ENCODE results near the gene OR1I1.

Gene OR1I1

DNA sequence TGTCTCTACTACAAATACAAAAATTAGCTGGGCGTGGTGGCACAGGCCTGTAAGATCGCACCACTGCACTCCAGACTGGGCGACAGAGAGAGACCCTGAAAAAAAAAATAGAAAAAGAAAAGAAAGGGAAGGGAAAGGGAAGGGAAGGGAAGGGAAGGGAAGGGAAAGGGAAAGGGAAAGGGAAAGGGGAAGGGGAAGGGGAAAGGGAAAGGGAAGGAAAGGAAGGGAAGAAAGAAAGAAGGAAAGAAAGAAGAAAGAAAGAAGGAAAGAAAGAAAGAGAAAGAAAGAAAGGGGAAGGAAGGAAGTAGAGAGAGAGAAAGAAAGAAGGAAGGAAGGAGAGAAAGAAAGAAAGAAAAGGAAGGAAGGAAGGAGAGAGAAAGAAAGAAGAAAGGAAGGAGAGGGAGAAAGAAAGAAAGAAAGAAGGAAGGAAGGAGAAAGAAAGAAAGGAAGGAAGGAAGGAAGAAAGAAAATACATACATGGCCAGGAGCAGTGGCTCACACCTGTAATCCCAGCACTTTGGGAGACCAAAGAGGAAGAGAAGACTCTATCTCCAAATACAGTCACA, 17.1 kb downstream of the OR1I1 start:
- no peak for DNase-seq

DNA sequence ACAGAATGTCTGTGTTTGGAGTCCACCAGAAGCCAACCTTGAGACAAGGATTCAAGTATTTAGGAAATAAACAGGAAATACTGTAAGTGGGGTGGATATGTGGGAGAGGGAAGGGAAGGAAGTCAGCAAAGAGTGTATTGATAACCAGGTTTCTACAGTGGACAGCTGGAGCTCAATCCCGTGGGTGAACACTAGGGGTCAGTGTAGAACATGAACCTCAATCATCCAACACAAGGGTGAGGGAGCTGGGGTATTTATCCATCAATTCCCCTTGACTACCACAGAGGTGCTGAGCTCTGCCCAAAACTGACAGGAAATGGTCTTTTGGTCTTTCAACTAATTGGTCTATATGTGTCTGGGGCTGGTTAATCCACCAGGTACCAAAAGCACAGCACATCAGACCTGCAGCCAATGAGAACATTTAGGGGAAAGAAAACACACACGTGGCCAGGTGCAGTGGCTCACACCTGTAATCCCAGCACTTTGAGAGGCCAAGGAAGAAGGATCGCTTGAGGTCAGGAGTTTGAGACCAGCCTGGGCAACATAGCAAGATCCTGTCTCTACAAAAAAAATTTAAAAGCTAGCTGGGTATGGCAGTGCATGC, 19.6 kb downstream of the OR1I1 start:
- DNase-seq = peak; percentile 58

DNA sequence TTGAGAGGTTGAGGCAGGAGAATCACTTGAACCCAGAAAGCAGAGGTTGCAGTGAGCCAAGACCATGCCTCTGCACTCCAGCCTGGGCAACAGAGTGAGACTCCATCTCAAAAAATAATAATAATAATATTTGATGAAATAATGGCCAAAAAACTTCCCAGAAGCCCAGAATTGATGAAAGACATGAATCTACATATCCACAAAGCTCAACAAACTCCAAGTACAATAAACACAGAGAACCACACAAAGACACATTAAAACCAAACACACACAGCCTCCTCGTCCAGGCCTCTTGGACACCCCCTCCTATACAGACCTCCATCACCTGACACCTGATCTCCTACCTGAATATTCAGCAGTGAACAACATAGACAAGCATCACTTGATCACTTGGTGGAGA, 22.0 kb downstream of the OR1I1 start:
- DNase-seq = no peak

DNA sequence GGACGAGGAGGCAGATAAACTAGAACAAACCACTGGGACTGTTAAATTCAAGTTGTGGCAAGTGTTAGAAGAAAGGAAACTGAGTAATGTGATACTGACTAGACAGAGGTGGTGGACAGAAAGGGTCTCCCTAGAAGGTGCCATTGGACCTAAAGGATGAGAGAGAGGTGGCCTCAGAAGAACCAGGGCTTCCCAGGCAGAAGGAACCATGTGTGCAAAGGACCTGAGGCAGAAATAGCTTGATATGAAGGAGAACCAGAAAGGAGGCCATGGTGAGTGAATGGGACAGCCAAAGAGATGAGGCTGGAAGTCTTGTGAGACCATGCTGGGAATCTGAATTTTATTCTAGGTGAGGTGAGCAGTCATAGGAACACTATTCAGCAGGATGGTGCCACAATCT, 22.4 kb downstream of the OR1I1 start:
- DNase-seq = no peak

DNA sequence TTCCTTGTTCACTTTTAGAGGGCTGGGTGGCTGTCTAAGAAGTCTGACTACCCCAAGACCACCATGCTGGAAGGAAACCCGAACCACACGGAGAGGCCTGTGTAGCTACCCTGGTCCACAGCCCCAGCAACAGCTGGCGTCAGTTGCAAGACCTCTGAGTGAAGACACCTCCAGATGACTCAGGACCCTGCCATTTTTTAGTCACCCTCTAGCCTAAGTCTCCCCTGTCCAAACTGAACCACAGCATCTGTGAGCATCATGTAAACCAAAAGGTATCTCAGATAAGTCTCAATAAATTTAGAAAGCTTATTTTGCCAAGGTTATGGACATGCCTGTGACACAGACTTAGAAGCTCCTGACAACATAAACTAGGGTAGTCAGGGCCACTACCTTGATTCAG, 23.0 kb downstream of the OR1I1 start:
- DNase-seq = no peak

DNA sequence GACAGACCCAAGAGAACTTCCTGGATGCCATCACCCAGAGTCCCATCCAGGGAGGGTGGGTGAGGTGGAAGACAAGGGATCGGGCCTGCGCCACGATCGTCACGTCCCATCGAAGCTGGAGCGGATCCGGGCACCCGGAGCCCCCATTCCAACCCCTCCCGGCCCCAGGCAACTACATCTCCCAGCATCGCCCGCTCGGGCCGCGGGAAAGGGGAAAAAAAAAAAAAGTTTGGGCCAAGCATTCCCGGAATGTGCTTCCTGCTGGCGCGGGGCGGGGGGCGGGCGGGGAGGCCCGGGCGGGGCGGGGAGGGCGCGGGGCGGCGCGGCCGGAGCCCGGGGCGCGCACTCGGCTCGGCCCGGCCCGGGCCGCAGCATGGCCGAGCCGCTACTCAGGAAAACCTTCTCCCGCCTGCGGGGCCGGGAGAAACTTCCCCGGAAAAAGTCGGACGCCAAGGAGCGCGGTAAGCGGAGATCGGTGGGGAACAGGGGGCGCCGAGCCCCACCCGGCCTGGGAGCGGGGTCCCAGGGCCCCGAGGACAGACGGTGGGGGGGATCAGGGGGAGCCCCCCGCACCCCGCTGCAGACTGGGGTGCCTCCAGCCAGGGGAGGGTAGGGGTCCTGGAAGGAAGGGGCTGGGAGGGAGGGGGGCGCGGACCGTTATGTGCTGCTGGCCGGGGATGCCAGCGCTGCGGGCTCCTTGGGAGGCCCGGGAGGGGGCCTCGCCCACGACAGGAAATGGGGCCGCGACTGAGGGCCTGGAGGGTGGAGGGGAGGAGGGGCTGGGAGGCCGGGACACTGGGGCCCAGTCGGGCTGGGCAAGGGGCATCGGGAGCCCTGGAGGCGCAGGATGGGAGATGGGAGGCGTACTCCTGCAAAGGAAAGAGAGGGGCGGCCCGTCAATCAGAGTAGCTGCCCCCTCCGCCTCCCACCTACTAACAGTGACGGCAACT, 25.3 kb downstream of the OR1I1 start, which contains the start of gene SYDE1:
Gene SYDE1 (plus strand): TSS at position 341 of the 950 bp plus-strand sequence. CDS start 33 bp downstream, at position 374.
- no peak for DNase-seq

DNA sequence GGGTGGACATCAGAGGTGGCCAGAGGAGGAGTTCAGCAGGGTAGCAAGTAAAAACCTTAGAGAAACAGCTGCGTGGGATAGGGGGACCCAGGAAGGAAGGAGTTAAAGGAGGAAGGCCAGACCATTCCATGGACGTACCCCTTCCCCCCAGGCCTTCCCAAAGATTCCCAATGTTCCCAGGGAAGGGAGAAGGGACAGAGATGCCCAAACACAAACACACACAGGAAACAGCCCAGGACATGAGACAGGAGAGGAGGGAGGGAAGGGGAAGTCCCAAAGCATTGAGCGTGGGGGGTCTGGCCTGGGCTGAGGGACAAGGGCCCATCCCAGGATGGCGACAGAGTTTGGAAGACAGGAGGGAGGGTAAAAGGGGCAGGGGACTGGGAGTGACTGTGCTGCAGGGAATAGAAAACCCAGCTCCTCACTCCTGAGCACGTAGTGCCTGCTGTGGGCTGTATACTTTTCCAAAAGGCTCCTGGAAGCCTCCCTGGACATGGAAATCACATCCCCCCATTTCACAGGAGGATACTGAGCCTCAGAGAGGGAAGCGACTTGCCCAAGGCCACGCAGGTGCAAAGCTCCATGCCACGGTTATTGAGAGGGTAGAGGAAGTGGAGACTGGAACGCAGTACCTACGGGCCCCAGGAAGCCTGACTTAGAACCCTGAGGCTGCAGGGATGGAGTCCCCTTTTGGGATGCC, 26.3 kb downstream of the OR1I1 start:
- no peak for DNase-seq

DNA sequence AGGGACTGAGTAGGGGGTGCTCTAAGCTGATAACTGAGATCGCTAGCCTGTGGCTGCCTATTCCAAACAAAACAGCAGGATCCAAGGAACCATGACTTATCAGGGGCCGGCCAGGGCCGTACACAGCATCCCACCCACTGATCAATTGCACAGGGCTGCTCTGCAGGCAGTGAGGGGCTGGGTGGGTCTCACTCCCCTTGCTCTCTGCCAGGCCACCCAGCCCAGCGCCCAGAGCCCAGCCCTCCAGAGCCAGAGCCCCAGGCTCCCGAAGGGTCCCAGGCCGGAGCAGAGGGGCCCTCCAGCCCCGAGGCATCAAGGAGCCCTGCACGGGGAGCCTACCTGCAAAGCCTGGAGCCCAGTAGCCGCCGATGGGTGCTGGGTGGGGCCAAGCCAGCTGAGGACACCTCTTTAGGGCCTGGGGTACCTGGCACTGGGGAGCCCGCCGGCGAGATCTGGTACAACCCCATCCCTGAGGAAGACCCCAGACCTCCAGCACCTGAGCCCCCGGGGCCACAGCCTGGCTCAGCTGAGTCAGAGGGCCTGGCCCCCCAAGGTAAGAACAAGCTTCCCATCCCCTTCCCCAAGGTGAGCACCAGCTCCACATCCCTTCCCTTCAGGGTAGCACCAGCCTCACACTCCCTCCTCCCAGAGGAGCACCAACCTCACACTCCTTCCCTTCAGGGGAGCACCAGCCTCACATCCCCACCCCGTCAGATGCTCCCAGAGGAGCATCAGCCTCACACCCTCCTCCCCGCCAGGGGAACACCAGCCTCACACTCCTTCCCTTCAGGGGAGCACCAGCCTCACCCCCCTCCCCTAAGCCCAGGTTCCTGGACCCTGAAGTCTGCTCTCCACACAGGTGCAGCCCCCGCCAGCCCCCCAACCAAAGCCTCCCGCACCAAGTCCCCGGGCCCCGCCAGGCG, 27.1 kb downstream of the OR1I1 start:
- no peak for DNase-seq

DNA sequence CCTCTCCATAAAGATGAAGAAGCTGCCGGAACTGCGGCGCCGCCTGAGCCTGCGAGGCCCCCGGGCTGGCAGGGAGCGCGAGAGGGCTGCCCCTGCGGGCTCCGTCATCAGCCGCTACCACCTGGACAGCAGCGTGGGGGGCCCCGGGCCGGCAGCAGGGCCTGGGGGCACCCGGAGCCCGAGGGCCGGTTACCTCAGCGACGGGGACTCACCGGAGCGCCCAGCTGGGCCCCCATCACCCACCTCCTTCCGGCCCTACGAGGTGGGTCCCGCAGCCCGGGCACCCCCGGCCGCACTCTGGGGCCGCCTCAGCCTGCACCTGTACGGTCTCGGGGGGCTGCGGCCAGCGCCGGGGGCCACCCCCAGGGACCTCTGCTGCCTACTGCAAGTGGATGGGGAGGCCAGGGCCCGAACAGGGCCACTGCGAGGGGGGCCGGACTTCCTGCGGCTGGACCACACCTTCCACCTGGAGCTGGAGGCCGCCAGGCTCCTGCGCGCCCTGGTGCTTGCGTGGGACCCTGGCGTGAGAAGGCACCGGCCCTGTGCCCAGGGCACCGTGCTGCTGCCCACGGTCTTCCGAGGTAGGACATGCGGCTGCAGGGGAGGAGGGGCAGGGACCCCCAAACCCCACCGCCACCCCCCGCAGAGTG, 27.9 kb downstream of the OR1I1 start:
- no peak for DNase-seq

DNA sequence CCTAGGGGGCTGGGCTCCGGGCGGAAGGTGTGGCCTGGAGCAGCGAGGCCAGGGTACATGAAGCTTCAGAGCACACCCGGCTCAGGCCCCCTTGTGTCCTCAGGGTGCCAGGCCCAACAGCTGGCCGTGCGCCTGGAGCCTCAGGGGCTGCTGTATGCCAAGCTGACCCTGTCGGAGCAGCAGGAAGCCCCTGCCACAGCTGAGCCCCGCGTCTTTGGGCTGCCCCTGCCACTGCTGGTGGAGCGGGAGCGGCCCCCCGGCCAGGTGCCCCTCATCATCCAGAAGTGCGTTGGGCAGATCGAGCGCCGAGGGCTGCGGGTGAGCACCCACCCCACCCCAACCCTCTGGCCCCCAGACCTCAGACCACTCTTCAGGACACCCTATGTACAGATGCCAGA, 28.4 kb downstream of the OR1I1 start:
- no peak for DNase-seq

DNA sequence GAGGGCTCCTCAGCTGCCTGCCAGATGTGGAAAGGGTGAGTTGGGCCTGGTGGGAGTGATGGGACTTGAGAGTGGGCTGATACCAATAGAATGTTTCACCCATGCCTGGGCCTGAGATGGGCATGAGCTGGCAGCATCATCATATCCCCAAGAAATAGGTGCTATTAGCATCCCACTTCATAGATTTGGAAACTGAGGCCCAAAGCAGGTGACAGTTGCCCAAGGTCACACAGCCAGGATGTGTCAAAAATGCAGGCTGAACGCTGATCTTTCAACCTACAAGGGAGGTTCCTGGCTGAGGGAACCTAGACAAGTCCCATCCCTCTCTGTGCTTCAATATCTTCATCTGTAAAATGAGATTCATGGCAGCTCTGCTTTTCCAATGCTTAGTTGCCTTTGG, 29.7 kb downstream of the OR1I1 start:
- no peak for DNase-seq

DNA sequence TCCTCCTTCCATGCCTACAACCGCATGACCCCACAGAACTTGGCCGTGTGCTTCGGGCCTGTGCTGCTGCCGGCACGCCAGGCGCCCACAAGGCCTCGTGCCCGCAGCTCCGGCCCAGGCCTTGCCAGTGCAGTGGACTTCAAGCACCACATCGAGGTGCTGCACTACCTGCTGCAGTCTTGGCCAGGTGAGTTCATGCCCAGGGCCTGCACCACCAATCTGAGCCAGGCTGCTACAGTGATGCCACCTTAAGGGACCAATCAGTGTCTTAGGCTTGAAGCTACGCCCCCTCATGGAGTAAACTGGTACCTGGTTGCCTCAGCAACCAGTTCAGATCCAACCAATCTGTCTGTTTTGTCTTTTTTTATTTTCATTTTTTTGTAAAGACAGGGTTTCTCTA, 30.4 kb downstream of the OR1I1 start:
- peak; percentile 5 for DNase-seq

DNA sequence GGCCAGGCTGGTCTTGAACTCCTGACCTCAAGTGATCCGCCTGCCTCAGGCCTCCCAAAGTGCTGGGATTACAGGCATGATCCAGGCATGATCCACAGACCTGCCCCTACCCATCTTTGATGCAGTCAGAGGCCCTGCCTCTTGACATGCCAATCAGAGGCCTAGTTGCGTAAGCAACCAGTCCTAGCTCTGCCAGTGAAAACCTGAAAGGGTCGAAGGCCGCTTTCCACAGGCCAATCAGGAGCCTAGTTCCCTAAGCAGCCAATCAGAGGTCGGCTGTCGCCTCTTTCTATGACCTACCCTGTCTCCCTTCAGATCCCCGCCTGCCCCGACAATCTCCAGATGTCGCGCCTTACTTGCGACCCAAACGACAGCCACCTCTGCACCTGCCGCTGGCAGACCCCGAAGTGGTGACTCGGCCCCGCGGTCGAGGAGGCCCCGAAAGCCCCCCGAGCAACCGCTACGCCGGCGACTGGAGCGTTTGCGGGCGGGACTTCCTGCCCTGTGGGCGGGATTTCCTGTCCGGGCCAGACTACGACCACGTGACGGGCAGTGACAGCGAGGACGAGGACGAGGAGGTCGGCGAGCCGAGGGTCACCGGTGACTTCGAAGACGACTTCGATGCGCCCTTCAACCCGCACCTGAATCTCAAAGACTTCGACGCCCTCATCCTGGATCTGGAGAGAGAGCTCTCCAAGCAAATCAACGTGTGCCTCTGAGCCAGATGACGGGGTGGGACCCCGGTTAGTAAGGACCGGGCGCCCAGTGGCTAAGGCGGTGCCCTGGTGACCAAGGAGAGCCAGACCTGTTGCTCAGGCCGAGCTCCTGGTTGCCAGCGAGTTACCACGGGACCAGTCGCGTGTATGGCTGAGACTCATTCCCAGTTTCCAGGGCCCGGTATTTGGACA, 31.5 kb downstream of the OR1I1 start:
- DNase-seq = no peak

DNA sequence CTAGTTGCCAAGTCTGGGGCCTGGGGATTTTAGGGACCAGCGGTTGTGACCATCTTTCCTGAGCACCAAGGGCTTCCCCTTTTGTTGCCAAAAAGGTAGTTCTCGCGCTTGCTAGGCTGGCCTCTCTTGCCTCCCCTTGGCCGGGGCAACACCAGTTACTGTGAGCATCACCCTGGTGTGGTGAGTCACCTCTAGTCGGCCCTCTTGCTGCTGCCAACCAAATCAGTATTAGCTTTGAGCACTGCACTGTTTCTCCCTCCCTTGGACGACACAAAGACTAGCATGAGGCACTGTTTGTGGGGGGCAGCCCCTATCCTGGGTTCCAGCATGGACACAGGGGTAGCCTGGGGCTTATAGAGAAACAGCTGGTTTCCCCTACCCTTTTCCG, 32.1 kb downstream of the OR1I1 start:
- DNase-seq = no peak

DNA sequence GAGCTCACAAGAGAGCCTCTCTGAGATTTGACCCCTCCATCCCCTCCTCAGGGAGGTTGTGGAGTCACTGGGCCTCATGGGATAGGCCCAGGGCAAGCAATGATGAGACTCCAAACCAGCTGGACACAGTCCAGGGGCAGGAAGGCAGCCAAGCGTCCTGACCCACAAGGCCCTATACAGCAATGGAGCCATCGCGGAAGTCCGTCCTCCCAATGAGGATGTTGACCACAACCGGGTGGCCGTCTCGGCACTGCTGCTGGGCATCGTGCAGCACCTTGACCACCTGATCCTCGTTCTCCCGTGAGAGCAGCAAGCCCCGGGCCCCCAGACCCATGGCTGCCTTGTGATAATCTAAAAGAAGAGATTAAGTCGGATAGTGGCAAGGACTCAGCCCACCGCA, 33.1 kb downstream of the OR1I1 start:
- DNase-seq = no peak

DNA sequence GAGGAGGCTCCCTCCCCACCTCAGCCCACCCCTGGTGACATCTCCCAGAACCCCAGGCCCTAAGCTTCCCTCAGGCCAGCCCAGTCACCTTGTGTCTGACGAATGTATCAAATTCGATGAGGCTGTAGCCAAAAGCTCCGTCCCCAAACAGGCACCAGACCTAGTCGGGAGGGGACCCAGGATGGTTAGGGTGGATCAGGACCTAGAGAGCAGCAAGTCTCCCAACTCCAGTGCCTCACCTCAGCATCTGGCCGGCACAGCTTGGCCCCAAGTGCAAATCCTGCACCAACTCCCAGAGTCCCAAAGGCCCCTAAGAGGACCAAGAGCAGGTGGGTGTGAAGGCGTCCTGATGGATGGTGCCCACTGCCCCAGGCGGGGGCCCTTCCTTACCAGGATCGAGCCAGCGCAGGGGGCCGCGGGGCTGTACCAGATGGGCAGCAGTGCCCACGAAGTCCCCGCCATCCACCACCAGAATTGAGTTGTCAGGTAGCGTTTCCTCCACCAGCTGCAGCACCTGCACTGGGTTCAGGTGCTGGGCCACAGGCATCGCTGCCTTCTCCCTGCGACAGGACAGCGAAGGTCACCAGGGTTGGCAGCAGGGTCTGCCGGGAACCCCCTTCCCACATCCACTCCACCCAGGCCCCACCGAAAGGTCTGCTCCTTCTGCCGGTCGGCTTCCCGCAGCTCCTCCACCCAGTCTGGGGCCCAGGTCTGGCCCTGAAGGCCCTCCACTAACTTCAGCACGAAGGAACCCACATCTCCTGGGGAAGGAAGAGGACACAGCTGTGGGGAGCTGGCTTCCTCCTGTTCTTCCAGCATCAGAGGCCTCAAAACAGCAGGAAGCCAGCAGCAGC, 34.0 kb downstream of the OR1I1 start:
- no peak for DNase-seq

DNA sequence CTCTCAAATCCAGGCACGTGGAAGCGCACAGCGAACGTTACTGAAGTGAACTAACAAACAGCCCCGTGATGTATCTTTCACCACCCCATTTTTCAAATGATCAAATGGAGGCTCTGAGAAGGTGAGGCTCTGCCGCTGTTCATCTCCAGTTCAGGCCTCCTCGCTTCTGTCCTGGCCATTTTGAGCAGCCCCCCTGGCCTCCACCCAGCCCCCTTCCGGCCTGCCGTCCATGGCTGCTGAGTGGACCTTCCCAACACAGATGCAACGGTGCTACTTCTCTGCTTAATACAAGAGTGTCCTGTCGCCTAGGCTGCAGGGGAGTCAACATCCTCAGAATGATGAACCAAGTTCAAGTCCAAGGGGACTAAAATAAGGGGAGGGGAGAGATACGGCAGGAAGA, 34.8 kb downstream of the OR1I1 start:
- no peak for DNase-seq

DNA sequence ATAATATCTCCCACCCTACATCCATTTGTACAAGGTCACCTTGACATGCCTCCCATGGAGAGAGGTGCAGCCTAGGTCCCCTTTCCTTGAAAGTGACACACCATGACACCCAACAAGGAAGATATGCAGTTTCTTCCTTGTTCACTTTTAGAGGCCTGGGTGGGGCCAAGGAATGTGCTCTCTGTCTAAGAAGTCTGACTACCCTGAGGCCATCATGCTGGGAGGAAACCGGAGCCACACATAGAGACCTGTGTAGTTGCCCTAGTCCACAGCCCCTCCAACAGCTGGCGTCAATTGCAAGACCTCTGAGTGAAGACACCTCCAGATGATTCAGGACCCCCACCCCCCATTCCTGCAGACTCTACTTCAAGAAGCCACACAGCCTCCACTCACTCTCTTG, 36.2 kb downstream of the OR1I1 start:
- no peak for DNase-seq

DNA sequence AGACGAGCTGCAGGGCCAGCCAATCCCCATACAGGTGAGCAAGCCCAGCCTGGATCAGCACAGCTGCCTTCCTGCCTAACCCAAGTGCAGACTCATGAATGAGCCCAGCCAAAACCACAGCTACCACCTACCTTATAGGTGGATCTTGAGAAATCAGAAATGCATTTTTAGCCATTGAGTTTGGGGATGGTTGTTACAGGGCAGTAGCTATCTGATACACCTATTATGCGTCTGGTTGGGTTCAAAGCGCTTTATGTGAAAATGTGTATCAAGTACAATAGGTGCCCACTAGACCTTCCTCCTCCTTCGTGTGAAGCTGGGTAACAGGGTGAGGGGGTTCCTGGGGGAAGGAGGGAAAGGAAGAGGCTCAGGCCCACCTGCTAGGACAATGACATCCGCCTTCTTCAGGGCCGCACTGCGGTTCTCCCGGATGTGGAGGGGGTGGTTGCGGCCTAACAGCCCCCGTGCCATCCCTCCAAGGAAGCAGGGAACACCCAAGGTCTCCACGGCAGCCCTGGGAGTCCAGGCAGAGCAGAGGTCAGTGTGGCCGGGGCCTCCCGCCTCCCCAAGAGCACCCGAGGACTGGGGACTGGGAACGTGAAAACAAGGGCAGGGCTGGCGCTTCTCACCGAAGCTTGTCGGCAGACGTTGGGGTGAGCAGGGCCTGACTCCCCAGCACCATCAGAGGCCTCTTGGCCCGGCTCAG, 36.9 kb downstream of the OR1I1 start:
- no peak for DNase-seq

Measured in CD4-positive, alpha-beta T cell treated with Interleukin-21 for 1 hour (primary cell).